HAP-1 (cell line): Measurements from ENCODE around the gene ACTR1A.

Experiments used
- DNase-seq, 2 experiments: peaks; one replicate each; pipeline ENCODE4 v3.0.0-alpha.2; 2016 to 2020; ENCODE audit warnings: low spot score in 2 of 2
- H3K27me3 ChIP-seq: fragments of 250-450 bp; sonication (Bioruptor Pico); 2 replicates; pipeline ENCODE4 v1.5.1; 2020; ENCODE audit warnings: low read depth, mild to moderate bottlenecking, moderate library complexity
- H3K36me3 ChIP-seq: fragments of 250-450 bp; sonication (Bioruptor Pico); replicated peaks from 2 replicates; pipeline ENCODE4 v1.5.1; 2020; ENCODE audit warnings: mild to moderate bottlenecking
- H3K4me1 ChIP-seq: fragments of 250-450 bp; sonication (Bioruptor Pico); 2 replicates; pipeline ENCODE4 v1.5.1; 2020; ENCODE audit warnings: mild to moderate bottlenecking
- H3K4me3 ChIP-seq: fragments of 250-450 bp; sonication (Bioruptor Pico); 2 replicates; pipeline ENCODE4 v1.5.1; 2020; ENCODE audit warnings: mild to moderate bottlenecking, moderate library complexity
- H3K9me3 ChIP-seq: fragments of 250-450 bp; sonication (Bioruptor Pico); 2 replicates; pipeline ENCODE4 v1.5.1; 2020; ENCODE audit warnings: mild to moderate bottlenecking, moderate library complexity
- in situ Hi-C: fragments of 300-500 bp; cut with MboI; formaldehyde crosslinking; loops from 3 replicates; pipeline ENCODE4 v1.14.3; 2020; ENCODE audit warnings: low sequenced_read_pairs, inconsistent platforms, mixed read lengths

Gene ACTR1A

GRCh38 chr10:102534333-102534732 lies 31.8 kb upstream of the ACTR1A start:
- Histone ChIP-seq H3K27me3 (no peaks in the 10 kb centered on the region), H3K36me3 (no peaks in the 10 kb centered on the region; the same call in 1 of the 2 replicates), H3K4me3 (no peak overlapping the region), H3K4me1 (no peaks in the 10 kb centered on the region), H3K9me3 (no peaks in the 10 kb centered on the region)
- in situ Hi-C loops, result no loop called here
- no peak for DNase-seq

GRCh38 chr10:102527546-102527945 lies 25.0 kb upstream of the ACTR1A start:
- H3K4me1 ChIP-seq, result no peaks in the 10 kb centered on the region
- in situ Hi-C loops, result no loop called here
- no peak for DNase-seq

GRCh38 chr10:102524746-102525145 lies 22.2 kb upstream of the ACTR1A start:
- DNase-seq, result no peak
- in situ Hi-C loops, result no loop called here

More at GRCh38 chr10:102527546-102527945, 25.0 kb upstream of the ACTR1A start:
- Histone ChIP-seq H3K9me3 (no peaks in the 10 kb centered on the region), H3K27me3 (no peaks in the 10 kb centered on the region), H3K36me3 (peaks cover 18% of the 10 kb centered on the region), H3K4me3 (no peak overlapping the region)

GRCh38 chr10:102523250-102524029 lies 20.9 kb upstream of the ACTR1A start:
- Histone ChIP-seq H3K4me3 (no peak overlapping the region), H3K27me3 (no peaks in the 10 kb centered on the region), H3K9me3 (no peaks in the 10 kb centered on the region), H3K36me3 (peaks cover 22% of the 10 kb centered on the region), H3K4me1 (no peaks in the 10 kb centered on the region)
- no peak for DNase-seq
- in situ Hi-C loops, result no loop called here

More at GRCh38 chr10:102524746-102525145, 22.2 kb upstream of the ACTR1A start:
- Histone ChIP-seq H3K27me3 (no peaks in the 10 kb centered on the region), H3K4me1 (no peaks in the 10 kb centered on the region), H3K36me3 (peaks cover 22% of the 10 kb centered on the region), H3K4me3 (no peak overlapping the region), H3K9me3 (no peaks in the 10 kb centered on the region)

- H3K9me3 ChIP-seq, result no peaks in the 10 kb centered on the region
- peaks cover 22% of the 10 kb centered on the region for H3K36me3 ChIP-seq
- in situ Hi-C loops, result no loop called here
- H3K4me3 ChIP-seq, result no peak overlapping the region
- DNase-seq, result no peak
- H3K4me1 ChIP-seq, result no peaks in the 10 kb centered on the region
- H3K27me3 ChIP-seq, result no peaks in the 10 kb centered on the region
Observed at GRCh38 chr10:102522874-102523249, 20.4 kb upstream of the ACTR1A start.

GRCh38 chr10:102519246-102519825 lies 16.8 kb upstream of the ACTR1A start:
- Histone ChIP-seq H3K4me3 (no peak overlapping the region), H3K36me3 (peaks cover 24% of the 10 kb centered on the region), H3K4me1 (no peaks in the 10 kb centered on the region), H3K27me3 (no peaks in the 10 kb centered on the region), H3K9me3 (no peaks in the 10 kb centered on the region)
- in situ Hi-C loops, result no loop called here
- no peak for DNase-seq

GRCh38 chr10:102517553-102517952 lies 15.0 kb upstream of the ACTR1A start:
- no peak for DNase-seq
- Histone ChIP-seq H3K36me3 (peaks cover 23% of the 10 kb centered on the region), H3K27me3 (no peaks in the 10 kb centered on the region), H3K4me3 (no peak overlapping the region), H3K4me1 (no peaks in the 10 kb centered on the region), H3K9me3 (no peaks in the 10 kb centered on the region)
- in situ Hi-C loops, result no loop called here

GRCh38 chr10:102515724-102516123 lies 13.2 kb upstream of the ACTR1A start:
- no peaks in the 10 kb centered on the region for H3K4me1 ChIP-seq
- in situ Hi-C loops, result no loop called here
- peaks cover 32% of the 10 kb centered on the region for H3K36me3 ChIP-seq

GRCh38 chr10:102514487-102515311 lies 12.2 kb upstream of the ACTR1A start:
- Histone ChIP-seq H3K36me3 (peaks cover 37% of the 10 kb centered on the region), H3K4me1 (no peaks in the 10 kb centered on the region), H3K27me3 (no peaks in the 10 kb centered on the region), H3K9me3 (no peaks in the 10 kb centered on the region), H3K4me3 (no peak overlapping the region)
- in situ Hi-C loops, result no loop called here
- no peak for DNase-seq

More at GRCh38 chr10:102515724-102516123, 13.2 kb upstream of the ACTR1A start:
- DNase-seq, result no peak
- no peaks in the 10 kb centered on the region for H3K9me3 ChIP-seq
- no peaks in the 10 kb centered on the region for H3K27me3 ChIP-seq
- no peak overlapping the region for H3K4me3 ChIP-seq

- Histone ChIP-seq H3K9me3 (no peaks in the 10 kb centered on the region), H3K27me3 (no peaks in the 10 kb centered on the region), H3K36me3 (peaks cover 41% of the 10 kb centered on the region), H3K4me1 (no peaks in the 10 kb centered on the region), H3K4me3 (no peak overlapping the region)
- DNase-seq, result no peak
- in situ Hi-C loops, result no loop called here
Observed at GRCh38 chr10:102511583-102512274, 9.2 kb upstream of the ACTR1A start.

GRCh38 chr10:102509387-102509786 lies 6.9 kb upstream of the ACTR1A start:
- H3K27me3 ChIP-seq, result no peaks in the 10 kb centered on the region
- H3K36me3 ChIP-seq, result peaks cover 35% of the 10 kb centered on the region
- H3K4me1 ChIP-seq, result no peaks in the 10 kb centered on the region
- no peak for DNase-seq
- H3K9me3 ChIP-seq, result no peaks in the 10 kb centered on the region
- in situ Hi-C loops, result no loop called here
- no peak overlapping the region for H3K4me3 ChIP-seq

GRCh38 chr10:102508506-102508905 lies 6.0 kb upstream of the ACTR1A start:
- no peak for DNase-seq
- peaks cover 31% of the 10 kb centered on the region for H3K36me3 ChIP-seq
- no peaks in the 10 kb centered on the region for H3K9me3 ChIP-seq
- no peaks in the 10 kb centered on the region for H3K27me3 ChIP-seq
- in situ Hi-C loops, result no loop called here
- H3K4me1 ChIP-seq, result no peaks in the 10 kb centered on the region
- H3K4me3 ChIP-seq, result no peak overlapping the region

- Histone ChIP-seq H3K9me3 (no peaks in the 10 kb centered on the region), H3K27me3 (no peaks in the 10 kb centered on the region), H3K4me3 (no peak overlapping the region), H3K4me1 (peaks cover 4% of the 10 kb centered on the region; the same call in 1 of the 2 replicates), H3K36me3 (peaks cover 28% of the 10 kb centered on the region)
- in situ Hi-C loops, result no loop called here
- DNase-seq, result no peak
Observed at GRCh38 chr10:102507521-102507920, 5.0 kb upstream of the ACTR1A start.
